HepG2 (cell line): ENCODE results near the gene EPSTI1. TPM values are rescaled to one million over a fixed set of nuclear protein-coding genes. Genes with fewer than 3 reads are reported as not detected.

Experiments used
- ATAC-seq: fragments of 200-7000 bp; cut with Tn5 transposase; 3 replicates; pipeline ENCODE4 v1.9.1; 2020; ENCODE audit warnings: mild to moderate bottlenecking, moderate library complexity
- BruUV-seq: library from RNA; stranded (reverse); fragments of 400-500 nt; replicated peaks from 2 replicates; lab custom pipeline; 2021; lab: Mats Ljungman, UMichigan
- CTCF ChIA-PET: fragments of 300-600 bp; formaldehyde crosslinking; extraction: SDS; loops from one replicate; lab custom pipeline; 2021; ENCODE audit warnings: low total read pairs, inconsistent platforms, low intra/inter-chr PET ratio; lab: Yijun Ruan, JAX
- POLR2A ChIA-PET: fragments of 350-600 bp; sonication (Branson Sonifier 250); formaldehyde crosslinking; loops from one replicate; lab custom pipeline; 2020; ENCODE audit warnings: antibody characterized with exemption, inconsistent platforms; lab: Yijun Ruan, JAX
- DNase-seq: peaks from one replicate; pipeline ENCODE4 v3.0.0-alpha.2; 2015; ENCODE audit warnings: low spot score
- FAIRE-seq: peaks from 3 replicates; lab custom pipeline; 2011; peaks lifted over from hg19 to GRCh38; lab: Jason Lieb, UNC
- H2AFZ ChIP-seq: one replicate; pipeline ENCODE4 v1.6.1; 2011; ENCODE audit warnings: low read length, inconsistent platforms
- H3K27ac ChIP-seq: fragments of 300-600 bp; 3 replicates; pipeline ENCODE4 v1.8.0; 2011; ENCODE audit warnings: mixed run types, mild to moderate bottlenecking, mixed read lengths, low read length, inconsistent platforms; ENCODE audit not compliant: insufficient read depth; ENCODE audit errors: extremely low read length
- H3K27me3 ChIP-seq, 2 experiments: fragments of 200-600 bp in 1 of 2; 2 replicates in 1 of 2; 3 replicates in 1 of 2; pipeline versions ENCODE4 v1.6.0 to v1.8.0; 2011; ENCODE audit warnings: low read length in 2 of 2, mild to moderate bottlenecking in 2 of 2, moderate library complexity in 2 of 2, inconsistent platforms in 1 of 2; ENCODE audit not compliant: insufficient read depth in 2 of 2, control insufficient read depth in 1 of 2
- H3K36me3 ChIP-seq, 2 experiments: fragments of 200-600 bp in 1 of 2; replicated peaks in 1 of 2; 2 replicates in 1 of 2; 3 replicates in 1 of 2; pipeline versions ENCODE4 v1.5.1 to v1.8.0; 2011; ENCODE audit warnings: low read length in 2 of 2, inconsistent platforms in 1 of 2; ENCODE audit not compliant: insufficient read depth in 2 of 2, control insufficient read depth in 1 of 2
- H3K4me1 ChIP-seq: 2 replicates; pipeline ENCODE4 v1.5.1; 2012; ENCODE audit warnings: low read length, inconsistent platforms; ENCODE audit not compliant: insufficient read depth
- H3K4me2 ChIP-seq: 2 replicates; pipeline ENCODE4 v1.6.0; 2011; ENCODE audit warnings: low read depth, low read length, inconsistent platforms
- H3K4me3 ChIP-seq, 3 experiments: fragments of 200-600 bp in 1 of 3; sonication (generic), shearing (Covaris generic) in 1 of 3; replicated peaks in 1 of 3; 2 replicates each; pipeline ENCODE4 v1.5.1; 2011 to 2016; ENCODE audit warnings: low read length in 3 of 3, inconsistent platforms in 2 of 3, low read depth in 2 of 3, mild to moderate bottlenecking in 2 of 3, control low read depth in 1 of 3, mixed read lengths in 1 of 3; ENCODE audit not compliant: insufficient read depth in 1 of 3
- H3K79me2 ChIP-seq: one replicate; pipeline ENCODE4 v1.6.1; 2011; ENCODE audit warnings: low read length, inconsistent platforms; ENCODE audit not compliant: insufficient read depth
- H3K9ac ChIP-seq: 2 replicates; pipeline ENCODE4 v1.6.0; 2011; ENCODE audit warnings: mild to moderate bottlenecking, low read depth, low read length, inconsistent platforms; ENCODE audit not compliant: insufficient read depth
- H3K9me3 ChIP-seq: 2 replicates; pipeline ENCODE4 v1.5.1; 2012; ENCODE audit warnings: mild to moderate bottlenecking, low read length
- H4K20me1 ChIP-seq: 2 replicates; pipeline ENCODE4 v1.6.0; 2011; ENCODE audit warnings: inconsistent platforms, mild to moderate bottlenecking, low read length, moderate library complexity; ENCODE audit not compliant: insufficient read depth
- BHLHE40 ChIP-seq: IDR thresholded peaks from 2 replicates; pipeline ENCODE4 v1.6.1; 2011; ENCODE audit warnings: low read length, improper control_type of control experiment
- KDM5B ChIP-seq: sonication (generic); formaldehyde crosslinking; IDR thresholded peaks from 2 replicates; pipeline ENCODE4 v1.4.0; 2020; ENCODE audit warnings: missing genetic modification reagents, mild to moderate bottlenecking, borderline replicate concordance
- ZNF143 ChIP-seq: sonication (generic); formaldehyde crosslinking; IDR thresholded peaks from 2 replicates; pipeline ENCODE4 v1.4.0; 2020; ENCODE audit warnings: missing genetic modification reagents
- ZNF546 ChIP-seq: sonication (generic); formaldehyde crosslinking; conservative IDR thresholded peaks from 2 replicates; pipeline ENCODE4 v1.8.1; 2023; ENCODE audit warnings: mild to moderate bottlenecking, missing genetic modification reagents
- ZNF557 ChIP-seq: sonication (generic); formaldehyde crosslinking; IDR thresholded peaks from 2 replicates; pipeline ENCODE4 v1.4.0; 2020; ENCODE audit warnings: missing genetic modification reagents
- ZNF644 ChIP-seq: IDR thresholded peaks from 2 replicates; pipeline ENCODE4 v1.6.1; 2016; ENCODE audit warnings: low read depth
- ZNF761 ChIP-seq: sonication (generic); formaldehyde crosslinking; conservative IDR thresholded peaks from 2 replicates; pipeline ENCODE4 v1.4.0; 2020; ENCODE audit warnings: mild to moderate bottlenecking, missing genetic modification reagents
- ZNF773 ChIP-seq: sonication (generic); formaldehyde crosslinking; IDR thresholded peaks from 2 replicates; pipeline ENCODE4 v1.4.0; 2020; ENCODE audit warnings: missing genetic modification reagents, borderline replicate concordance
- ZSCAN12 ChIP-seq: sonication (generic); formaldehyde crosslinking; IDR thresholded peaks from 2 replicates; pipeline ENCODE4 v1.9.0; 2021; ENCODE audit warnings: mild to moderate bottlenecking, missing genetic modification reagents
- WGBS: methylation state at CpG from one replicate; pipeline ENCODE4 v1.1.6; 2017; ENCODE audit warnings: low lambda C conversion rate; 5-methylcytosine and 5-hydroxymethylcytosine counted together
- in situ Hi-C: cut with HindIII; loops from 2 replicates; pipeline ENCODE4 v1.10.0; 2017; ENCODE audit warnings: low pct_unique_long_range_greater_than_20kb; ENCODE audit not compliant: extremely low pct_ligation_motif_present
- intact Hi-C: fragments of 100-400 bp; cut with micrococcal nuclease; formaldehyde crosslinking; loops from one replicate; pipeline ENCODE4 v1.10.0; 2022; ENCODE audit not compliant: unreplicated experiment
- polyA plus RNA-seq, 8 experiments: library from polyadenylated mRNA; depleted of rRNA in 3 of 8; stranded (reverse) in 7 of 8; unstranded in 1 of 8; fragments of >200 nt; fragmentation: Illumina TruSeq in 4 of 8; extraction: Trizol in 4 of 8; gene quantifications; 2 replicates each; pipeline versions ENCODE4 v1.2.1 to v1.2.3, GENCODE V29; 2011 to 2016; ENCODE audit warnings: low read depth in 4 of 8, missing spikeins in 1 of 8, mixed read lengths in 1 of 8; ENCODE audit not compliant: insufficient read depth in 1 of 8
- total RNA-seq, 5 experiments: library from RNA; depleted of rRNA; stranded (reverse); fragments of >200 nt; fragmentation: Illumina TruSeq; extraction: Trizol; gene quantifications; 2 replicates each; pipeline ENCODE4 v1.2.3, GENCODE V29; 2016; ENCODE audit warnings: low read depth in 1 of 5
- TF ChIP-seq, protein P1 (sequence below): sonication (generic); formaldehyde crosslinking; IDR thresholded peaks from 2 replicates; pipeline ENCODE4 v1.4.0; 2020; ENCODE audit warnings: missing genetic modification reagents, low read depth, mild to moderate bottlenecking, borderline replicate concordance

The EPSTI1 gene
- total and polyA plus RNA-seq, 2 of the 13 experiments (the other 11 are each of a cell fraction or from before 2014, with no cell fraction given), result 0.03 TPM; not detected in 1

DNA sequence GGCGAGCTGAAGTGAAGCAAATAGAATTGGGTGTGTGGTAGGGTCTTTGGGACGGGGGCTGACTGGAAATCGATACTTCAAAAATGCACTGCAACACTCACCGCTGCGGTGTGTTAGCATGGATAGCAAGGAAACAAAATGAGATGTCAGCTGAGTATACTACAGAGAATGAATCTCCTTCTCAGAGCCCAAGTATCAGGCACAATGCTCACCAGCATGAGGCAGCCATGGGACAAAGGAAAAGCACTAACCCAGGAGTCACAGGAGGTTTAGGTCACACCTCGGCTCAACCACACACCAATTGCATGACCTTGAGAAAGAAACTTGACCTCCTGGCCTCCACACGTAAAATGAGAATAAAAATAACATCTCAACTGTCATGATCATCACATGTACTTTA, 136.6 kb downstream of the EPSTI1 start:
- Histone ChIP-seq H4K20me1 (no peaks in the 10 kb centered on the region), H2AFZ (no peak overlapping the region), H3K4me2 (no peak overlapping the region), H3K79me2 (no peaks in the 10 kb centered on the region)
- intact Hi-C loops, result no loop called here
- in situ Hi-C loops, result no loop called here
- no peak for TF ChIP-seq KDM5B (CRISPR knock-in tag)
- no peak for TF ChIP-seq ZNF761 (CRISPR knock-in tag)
- no peak for TF ChIP-seq ZNF546 (CRISPR knock-in tag)
- TF ChIP-seq ZNF644 (CRISPR knock-in tag), result no peak
- TF ChIP-seq ZNF557, result no peak
- no peak for TF ChIP-seq BHLHE40
- no peak for TF ChIP-seq ZNF773 (CRISPR knock-in tag)
- TF ChIP-seq ZNF143 (CRISPR knock-in tag), result no peak
- no peak for TF ChIP-seq ZSCAN12 (CRISPR knock-in tag)
- TF ChIP-seq, protein P1, sequence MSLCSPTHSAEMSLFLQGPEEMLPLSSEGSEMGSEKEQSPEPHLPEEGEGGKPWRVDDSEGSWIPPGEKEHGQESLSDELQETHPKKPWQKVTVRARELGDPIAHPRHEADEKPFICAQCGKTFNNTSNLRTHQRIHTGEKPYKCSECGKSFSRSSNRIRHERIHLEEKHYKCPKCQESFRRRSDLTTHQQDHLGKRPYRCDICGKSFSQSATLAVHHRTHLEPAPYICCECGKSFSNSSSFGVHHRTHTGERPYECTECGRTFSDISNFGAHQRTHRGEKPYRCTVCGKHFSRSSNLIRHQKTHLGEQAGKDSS (CRISPR knock-in tag), result no peak
- TF ChIP-seq, all 625 proteins: peak for 0
- no peak for ATAC-seq
- H3K27me3 ChIP-seq, result no peaks in the 10 kb centered on the region; a peak in 1 of 5 replicates
- BruUV-seq, result no TSS peak
- no peaks in the 10 kb centered on the region for H3K4me1 ChIP-seq
- no peak overlapping the region for H3K27ac ChIP-seq
- ChIA-PET CTCF (no interaction called here), POLR2A (no interaction called here)
- no peaks in the 10 kb centered on the region for H3K36me3 ChIP-seq
- DNase-seq, result no peak
- no peak overlapping the region for H3K9ac ChIP-seq
- H3K9me3 ChIP-seq, result no peaks in the 10 kb centered on the region
- WGBS, result 6% methylated on average over 7 of the region's 7 CpGs
- no peak overlapping the region for H3K4me3 ChIP-seq
- FAIRE-seq, result no peak
